Islet precursor cell (in vitro differentiated cells): Measurements from ENCODE around the gene HOXD12.
A peak's percentile ranks its signal among the peaks of the same experiment; 100 is the strongest.

ENCODE experiments used
- DNase-seq: peaks from one replicate; pipeline ENCODE4 v3.0.0-alpha.2; 2018

The HOXD12 gene

GRCh38 chr2:176133389-176133788 is 33.8 kb downstream of the HOXD12 start:
- no peak for DNase-seq

GRCh38 chr2:176134035-176134434 is 34.4 kb downstream of the HOXD12 start:
- DNase-seq: no peak

- DNase-seq: no peak
Observed at GRCh38 chr2:176135035-176135440, 35.4 kb downstream of the HOXD12 start.

GRCh38 chr2:176136374-176137251 is 37.0 kb downstream of the HOXD12 start:
- no peak for DNase-seq

GRCh38 chr2:176137252-176137580 is 37.6 kb downstream of the HOXD12 start:
- no peak for DNase-seq

GRCh38 chr2:176137906-176138305 is 38.3 kb downstream of the HOXD12 start:
- DNase-seq: no peak

GRCh38 chr2:176138526-176138922 is 38.9 kb downstream of the HOXD12 start:
- no peak for DNase-seq

GRCh38 chr2:176138923-176139660 is 39.5 kb downstream of the HOXD12 start:
- DNase-seq: no peak

GRCh38 chr2:176139661-176140512 is 40.3 kb downstream of the HOXD12 start:
- DNase-seq: no peak

- peak; percentile 89 for DNase-seq
Observed at GRCh38 chr2:176140513-176141317, 41.1 kb downstream of the HOXD12 start.

- DNase-seq: no peak
Observed at GRCh38 chr2:176142281-176142680, 42.7 kb downstream of the HOXD12 start.

GRCh38 chr2:176145085-176145969 is 45.7 kb downstream of the HOXD12 start:
- DNase-seq: no peak

- DNase-seq: no peak
Observed at GRCh38 chr2:176146101-176146500, 46.5 kb downstream of the HOXD12 start.

GRCh38 chr2:176146645-176147044 is 47.0 kb downstream of the HOXD12 start:
- DNase-seq: no peak

GRCh38 chr2:176147210-176147799 is 47.7 kb downstream of the HOXD12 start:
- no peak for DNase-seq

GRCh38 chr2:176147800-176148496 is 48.4 kb downstream of the HOXD12 start:
- no peak for DNase-seq

- DNase-seq: no peak
Observed at GRCh38 chr2:176148751-176149421, 49.3 kb downstream of the HOXD12 start.

GRCh38 chr2:176149481-176149938 is 49.9 kb downstream of the HOXD12 start:
- DNase-seq: peak; percentile 57

GRCh38 chr2:176149939-176150583 is 50.5 kb downstream of the HOXD12 start:
- DNase-seq: no peak
